PC-3 (cell line): ENCODE data around the gene FAM13A.

Experiments
- CTCF ChIP-seq: fragments of 300-600 bp; sonication (generic); conservative IDR thresholded peaks from 2 replicates; pipeline ENCODE4 v1.5.1; 2017; ENCODE audit warnings: antibody characterized with exemption, low read depth, mild to moderate bottlenecking, low read length
- EZH2 ChIP-seq: fragments of 300-600 bp; sonication (generic); IDR thresholded peaks from one replicate; pipeline ENCODE4 v1.6.1; 2017; ENCODE audit warnings: antibody characterized with exemption, mild to moderate bottlenecking, low read length; ENCODE audit not compliant: unreplicated experiment
- EZH2phosphoT487 ChIP-seq: fragments of 300-600 bp; sonication (generic); IDR thresholded peaks from 2 replicates; pipeline ENCODE4 v1.6.1; 2018; ENCODE audit warnings: mild to moderate bottlenecking, antibody characterized with exemption, low read length, borderline replicate concordance

- TF ChIP-seq CTCF (no peak), EZH2 (no peak), EZH2phosphoT487 (no peak)
These were observed 10.4 kb upstream of the FAM13A start for GRCh38 chr4:89067417-89067816.
